ENCODE measurements around the gene IPMK.

The IPMK gene

DNA sequence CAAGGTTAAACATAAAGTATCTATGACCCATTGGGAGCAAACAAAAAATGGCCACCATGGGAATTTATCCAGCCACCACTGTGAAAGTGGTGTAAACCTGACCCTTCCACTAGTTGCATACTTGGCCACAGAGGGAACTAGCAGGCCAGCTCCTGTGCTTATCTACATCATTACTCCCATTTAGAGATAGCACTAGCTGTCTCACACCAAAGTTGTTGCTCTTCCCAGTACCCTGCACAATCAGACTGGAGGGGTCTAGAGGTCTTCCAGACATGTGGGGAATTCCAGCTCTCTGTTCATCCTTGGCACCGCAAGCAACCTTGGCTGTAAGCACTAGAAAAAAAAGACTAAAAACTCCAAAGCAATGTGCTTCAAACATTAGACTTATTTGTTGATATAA lies 113.9 kb downstream of the IPMK start:
- no peak for DNase-seq (ENCODE audit: low read depth in 3 of 3)

DNA sequence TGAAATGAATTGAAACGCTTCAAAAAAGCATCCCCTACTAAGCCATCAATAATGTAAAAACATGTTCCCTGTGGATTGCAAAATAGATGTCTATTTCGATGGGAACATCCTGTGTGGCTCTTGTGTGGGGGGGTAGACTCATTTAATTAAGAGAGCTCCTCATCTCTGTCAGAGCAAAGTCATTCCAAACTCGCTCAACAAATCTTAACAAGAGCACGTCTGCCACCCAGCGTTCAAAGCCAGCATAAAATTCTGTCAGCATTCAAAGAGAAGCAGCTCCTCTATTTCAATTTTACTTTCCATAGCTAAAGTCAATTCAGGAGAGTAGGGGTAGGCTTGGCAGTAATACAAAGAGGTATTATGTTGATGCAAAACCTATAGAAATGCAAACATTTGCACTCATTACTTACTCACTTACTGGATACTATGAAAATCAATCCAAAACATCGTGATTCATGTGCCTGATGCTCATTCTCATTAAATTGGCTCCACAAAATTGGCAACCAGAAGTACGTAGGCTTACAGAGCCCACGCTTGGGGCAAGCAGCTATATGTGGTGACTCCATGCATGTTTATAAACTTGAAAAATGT lies 114.9 kb downstream of the IPMK start:
- peak in 1 of 3 experiments; percentile 8 for DNase-seq (ENCODE audit: low read depth in 3 of 3)

DNA sequence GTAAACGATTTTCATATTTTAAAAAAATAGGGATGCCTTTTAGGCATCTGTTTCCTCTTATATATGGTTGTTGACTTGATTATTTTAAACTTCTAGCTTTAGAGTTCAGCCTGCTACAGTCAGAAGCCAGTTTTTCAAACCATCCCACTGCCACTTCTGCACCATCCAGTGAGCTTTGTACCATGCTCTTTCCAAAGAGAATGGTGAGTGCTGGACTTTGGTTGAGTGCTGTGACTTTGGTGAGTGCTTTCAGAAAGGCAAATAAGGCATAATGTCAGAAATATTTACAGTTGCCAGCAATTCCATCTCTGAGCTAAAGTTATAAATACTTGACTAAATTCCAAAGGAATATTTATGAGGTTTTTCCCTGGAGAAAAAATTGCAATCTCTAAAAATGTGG lies 117.4 kb downstream of the IPMK start:
- no peak for DNase-seq (ENCODE audit: low read depth in 3 of 3)

DNA sequence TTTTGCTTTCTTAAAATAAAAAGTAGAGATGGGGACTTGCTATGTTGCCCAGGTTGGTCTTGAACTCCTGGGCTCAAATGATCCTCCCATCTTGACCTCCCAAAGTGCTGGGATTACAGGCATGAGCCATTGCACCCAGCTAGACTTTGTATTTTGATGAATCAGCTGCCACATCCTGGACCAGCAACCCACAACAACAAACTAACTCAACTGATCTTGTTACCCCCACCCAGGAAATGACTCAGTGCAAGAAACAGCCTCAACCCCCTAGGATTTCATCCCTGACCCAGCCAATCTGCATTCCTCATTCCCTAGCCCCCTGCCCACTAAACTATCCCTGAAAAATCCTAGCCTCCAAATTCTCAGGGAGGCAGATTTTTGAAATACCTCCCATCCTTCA lies 123.8 kb downstream of the IPMK start:
- no peak for DNase-seq (ENCODE audit: low read depth in 3 of 3)

Measured in stimulated activated CD4-positive, alpha-beta T cell treated with anti-CD3 and anti-CD28 coated beads, TNF-alpha, amount 100 ng/mL, for 4 hours (primary cell).